ENCODE results near the gene MRPL45.

The MRPL45 gene

GRCh38 chr17:38315497-38315896, 18.5 kb downstream of the MRPL45 start:
- no peaks in the 10 kb centered on the region for H3K4me1 Mint-ChIP-seq
- H3K27ac Mint-ChIP-seq = no peak overlapping the region
- CTCF ChIA-PET = interaction anchor here (0.7 to 2.5 kb wide), 2 partner anchors 18 to 55 kb away, joined by 3 to 9 read pairs; no protein-coding TSS in a partner anchor
- no peaks in the 10 kb centered on the region for H3K9me3 Mint-ChIP-seq
- no peak overlapping the region for H3K4me3 Mint-ChIP-seq
- no peak for DNase-seq
- H3K27me3 Mint-ChIP-seq = no peaks in the 10 kb centered on the region
- peaks cover 14% of the 10 kb centered on the region for H3K36me3 Mint-ChIP-seq

DNA sequence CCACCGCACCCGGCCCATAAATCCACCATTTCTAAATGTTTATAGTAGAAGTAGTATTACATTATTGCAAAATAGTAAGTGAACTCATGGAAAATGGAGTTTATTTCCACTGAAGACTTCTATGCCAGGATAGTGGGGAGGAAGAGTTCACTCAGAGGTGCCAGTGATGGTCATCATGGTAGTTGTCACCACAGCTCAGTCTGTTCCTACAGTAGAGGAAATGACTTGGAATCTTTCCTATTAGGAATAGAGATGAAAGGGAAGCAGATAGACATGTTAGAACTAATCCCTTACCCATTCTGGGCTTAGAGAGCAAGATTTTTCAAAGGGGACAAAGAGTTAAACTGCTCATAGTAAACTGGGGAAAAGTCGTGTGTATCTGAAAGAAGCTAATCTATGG, 20.1 kb downstream of the MRPL45 start:
- CTCF ChIA-PET = interaction anchor here (1.2 to 2.5 kb wide), 3 partner anchors 12 to 33 kb away, joined by 3 to 9 read pairs (median 7); no protein-coding TSS in a partner anchor
- no peaks in the 10 kb centered on the region for H3K27me3 Mint-ChIP-seq
- no peak for DNase-seq
- H3K4me1 Mint-ChIP-seq = no peaks in the 10 kb centered on the region
- no peaks in the 10 kb centered on the region for H3K9me3 Mint-ChIP-seq
- peak overlapping the region; percentile 29 for H3K27ac Mint-ChIP-seq
- no peak overlapping the region for H3K4me3 Mint-ChIP-seq
- H3K36me3 Mint-ChIP-seq = peaks cover 20% of the 10 kb centered on the region

- Mint-ChIP-seq H3K27me3 (no peaks in the 10 kb centered on the region), H3K36me3 (peaks cover 29% of the 10 kb centered on the region), H3K9me3 (no peaks in the 10 kb centered on the region), H3K4me3 (no peak overlapping the region), H3K4me1 (no peaks in the 10 kb centered on the region), H3K27ac (no peak overlapping the region)
- CTCF ChIA-PET = interaction anchor here (1.0 to 3.3 kb wide), 2 partner anchors 12 to 15 kb away, joined by 3 to 31 read pairs; no protein-coding TSS in a partner anchor
- DNase-seq = no peak
Measured at GRCh38 chr17:38320482-38320881, 23.5 kb downstream of the MRPL45 start.

- peaks cover 22% of the 10 kb centered on the region for H3K36me3 Mint-ChIP-seq
- H3K27ac Mint-ChIP-seq = no peak overlapping the region
- H3K4me3 Mint-ChIP-seq = no peak overlapping the region
- H3K4me1 Mint-ChIP-seq = peaks cover 6% of the 10 kb centered on the region
- no peaks in the 10 kb centered on the region for H3K27me3 Mint-ChIP-seq
- peak; percentile 81 for DNase-seq
- H3K9me3 Mint-ChIP-seq = no peaks in the 10 kb centered on the region
- CTCF ChIA-PET = interaction anchor here (1.1 to 3.4 kb wide), 5 partner anchors 10 to 33 kb away, joined by 3 to 31 read pairs (median 3); no protein-coding TSS in a partner anchor
Measured at GRCh38 chr17:38322156-38322779, 25.3 kb downstream of the MRPL45 start.

- no peak overlapping the region for H3K27ac Mint-ChIP-seq
- H3K4me1 Mint-ChIP-seq = peaks cover 7% of the 10 kb centered on the region
- H3K27me3 Mint-ChIP-seq = no peaks in the 10 kb centered on the region
- peaks cover 22% of the 10 kb centered on the region for H3K36me3 Mint-ChIP-seq
- no peak overlapping the region for H3K4me3 Mint-ChIP-seq
- DNase-seq = no peak
- CTCF ChIA-PET = interaction anchor here (1.1 to 3.4 kb wide), 5 partner anchors 9 to 32 kb away, joined by 3 to 31 read pairs (median 3); no protein-coding TSS in a partner anchor
- H3K9me3 Mint-ChIP-seq = no peaks in the 10 kb centered on the region
Measured at GRCh38 chr17:38322897-38323296, 25.9 kb downstream of the MRPL45 start.

- no peak overlapping the region for H3K27ac Mint-ChIP-seq
Measured at GRCh38 chr17:38324141-38324697, 27.3 kb downstream of the MRPL45 start.

GRCh38 chr17:38324772-38325171, 27.8 kb downstream of the MRPL45 start:
- CTCF ChIA-PET = interaction anchor here (0.6 to 3.4 kb wide), 4 partner anchors 8 to 488 kb away, joined by 3 to 14 read pairs (median 4); no protein-coding TSS in a partner anchor
- H3K4me1 Mint-ChIP-seq = peaks cover 7% of the 10 kb centered on the region
- no peak overlapping the region for H3K4me3 Mint-ChIP-seq
- H3K9me3 Mint-ChIP-seq = no peaks in the 10 kb centered on the region
- peaks cover 18% of the 10 kb centered on the region for H3K36me3 Mint-ChIP-seq
- no peak for DNase-seq
- H3K27ac Mint-ChIP-seq = no peak overlapping the region
- H3K27me3 Mint-ChIP-seq = peaks cover 14% of the 10 kb centered on the region

More at GRCh38 chr17:38324141-38324697, 27.3 kb downstream of the MRPL45 start:
- no peaks in the 10 kb centered on the region for H3K9me3 Mint-ChIP-seq
- no peak overlapping the region for H3K4me3 Mint-ChIP-seq
- H3K27me3 Mint-ChIP-seq = peaks cover 10% of the 10 kb centered on the region
- H3K36me3 Mint-ChIP-seq = peaks cover 18% of the 10 kb centered on the region
- peaks cover 7% of the 10 kb centered on the region for H3K4me1 Mint-ChIP-seq
- DNase-seq = no peak
- CTCF ChIA-PET = interaction anchor here (0.6 to 3.4 kb wide), 4 partner anchors 9 to 25 kb away, joined by 3 to 14 read pairs (median 4); no protein-coding TSS in a partner anchor

DNA sequence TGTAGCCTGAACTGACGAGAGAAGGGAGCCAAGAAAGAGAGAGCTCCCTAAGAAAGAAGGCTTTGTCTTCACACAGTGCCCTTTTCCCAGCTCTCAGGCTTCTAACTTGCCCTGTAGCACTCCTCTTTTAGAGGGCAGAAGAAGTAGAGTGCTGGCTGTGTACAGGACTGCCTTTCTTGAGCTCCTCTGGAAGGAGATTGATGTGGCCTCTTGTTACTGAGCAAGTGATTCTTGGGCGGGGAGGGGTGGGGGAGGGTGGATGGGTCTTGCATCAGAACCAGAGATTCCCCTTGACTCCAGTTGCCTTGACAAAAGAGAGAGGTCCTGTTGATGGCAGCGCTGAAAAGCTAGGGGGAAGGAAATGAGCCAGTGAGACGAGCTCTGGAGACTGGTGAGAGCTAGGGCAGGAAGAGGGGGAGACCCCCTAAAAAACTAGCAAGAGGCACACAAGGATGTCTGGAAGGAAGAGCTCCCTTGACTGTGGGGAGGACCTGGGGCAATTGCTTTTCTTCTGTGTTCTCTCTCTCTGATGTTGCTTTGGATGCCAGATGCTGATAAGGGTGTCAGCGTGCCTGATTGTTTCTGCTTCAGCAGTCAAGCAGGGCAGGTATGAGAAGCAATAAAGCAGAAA, 28.4 kb downstream of the MRPL45 start:
- H3K4me3 Mint-ChIP-seq = no peak overlapping the region
- H3K36me3 Mint-ChIP-seq = peaks cover 18% of the 10 kb centered on the region
- peaks cover 16% of the 10 kb centered on the region for H3K27me3 Mint-ChIP-seq
- no peaks in the 10 kb centered on the region for H3K9me3 Mint-ChIP-seq
- DNase-seq = no peak
- peaks cover 7% of the 10 kb centered on the region for H3K4me1 Mint-ChIP-seq
- CTCF ChIA-PET = interaction anchor here (0.6 to 1.9 kb wide), 5 partner anchors 8 to 533 kb away, joined by 3 to 8 read pairs (median 3); no protein-coding TSS in a partner anchor
- H3K27ac Mint-ChIP-seq = no peak overlapping the region

DNA sequence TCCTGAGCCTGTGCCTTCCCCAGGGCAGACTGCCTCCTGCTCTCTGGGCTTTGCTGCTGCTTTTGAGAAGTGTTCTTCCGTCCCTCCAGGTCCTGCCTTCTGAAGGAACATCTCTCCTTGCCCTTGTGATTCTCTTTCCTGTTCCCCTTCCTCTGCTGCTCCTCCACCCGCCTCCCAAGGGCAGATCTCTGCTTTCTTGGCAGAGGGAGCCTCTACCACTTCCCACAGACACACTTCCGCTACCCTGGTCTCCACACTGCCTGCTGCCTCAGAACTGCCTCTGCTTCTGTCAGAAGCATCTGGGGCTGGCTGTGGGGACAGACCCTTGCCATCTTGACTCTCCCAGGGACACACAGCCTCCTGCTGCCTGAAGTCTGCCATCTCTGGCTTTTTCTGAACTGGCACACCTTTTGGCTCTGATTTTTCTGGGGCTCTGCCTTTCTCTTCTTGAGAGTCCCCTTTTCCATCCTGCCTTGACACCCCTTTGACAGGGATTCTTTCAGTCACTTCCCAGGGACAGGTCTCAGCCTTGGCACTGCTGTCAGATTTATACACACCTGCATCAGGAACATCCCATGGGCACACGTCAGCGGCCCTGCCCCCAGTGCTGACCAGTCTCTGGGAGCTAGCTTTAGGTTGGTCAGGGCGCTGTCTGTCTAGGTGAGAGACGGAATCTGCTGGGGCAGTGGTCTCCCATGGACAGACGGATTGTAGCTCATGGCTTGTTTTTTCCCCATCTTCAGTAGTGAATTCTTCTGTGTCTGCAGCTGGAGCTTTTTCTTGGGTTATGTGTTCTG, 30.2 kb downstream of the MRPL45 start:
- Mint-ChIP-seq H3K4me1 (peaks cover 7% of the 10 kb centered on the region), H3K9me3 (no peaks in the 10 kb centered on the region), H3K36me3 (peaks cover 11% of the 10 kb centered on the region), H3K4me3 (no peak overlapping the region), H3K27me3 (peaks cover 18% of the 10 kb centered on the region), H3K27ac (peak overlapping the region; percentile 15)
- CTCF ChIA-PET = interaction anchor here (0.5 to 9.3 kb wide), 4 partner anchors 22 to 85 kb away, joined by 3 to 49 read pairs (median 6); no protein-coding TSS in a partner anchor
- no peak for DNase-seq

DNA sequence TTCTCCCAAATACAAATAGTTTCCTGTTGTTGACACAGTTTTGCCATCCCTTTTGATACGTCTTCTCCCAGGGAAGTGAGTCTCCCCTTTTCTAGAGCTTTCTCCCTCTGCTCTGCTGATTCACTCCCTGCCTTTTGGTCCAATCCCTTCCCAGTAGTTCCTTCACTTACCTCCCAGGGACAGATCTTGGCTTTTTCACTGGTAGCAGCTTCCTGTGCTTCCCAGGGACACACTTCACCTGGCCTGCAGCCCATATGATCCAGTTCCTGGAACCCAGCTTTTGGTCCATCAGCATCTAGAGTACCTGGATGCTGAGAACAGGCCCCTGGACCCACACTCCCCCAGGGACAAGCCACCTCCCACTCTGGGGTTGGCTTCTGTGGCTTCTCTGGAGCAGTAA, 31.0 kb downstream of the MRPL45 start:
- DNase-seq = no peak
- peaks cover 7% of the 10 kb centered on the region for H3K4me1 Mint-ChIP-seq
- H3K36me3 Mint-ChIP-seq = peaks cover 7% of the 10 kb centered on the region
- H3K9me3 Mint-ChIP-seq = no peaks in the 10 kb centered on the region
- no peak overlapping the region for H3K4me3 Mint-ChIP-seq
- H3K27ac Mint-ChIP-seq = no peak overlapping the region
- CTCF ChIA-PET = interaction anchor here (1.6 to 9.3 kb wide), 3 partner anchors 11 to 85 kb away, joined by 3 to 49 read pairs (median 7); no protein-coding TSS in a partner anchor
- peaks cover 18% of the 10 kb centered on the region for H3K27me3 Mint-ChIP-seq

DNA sequence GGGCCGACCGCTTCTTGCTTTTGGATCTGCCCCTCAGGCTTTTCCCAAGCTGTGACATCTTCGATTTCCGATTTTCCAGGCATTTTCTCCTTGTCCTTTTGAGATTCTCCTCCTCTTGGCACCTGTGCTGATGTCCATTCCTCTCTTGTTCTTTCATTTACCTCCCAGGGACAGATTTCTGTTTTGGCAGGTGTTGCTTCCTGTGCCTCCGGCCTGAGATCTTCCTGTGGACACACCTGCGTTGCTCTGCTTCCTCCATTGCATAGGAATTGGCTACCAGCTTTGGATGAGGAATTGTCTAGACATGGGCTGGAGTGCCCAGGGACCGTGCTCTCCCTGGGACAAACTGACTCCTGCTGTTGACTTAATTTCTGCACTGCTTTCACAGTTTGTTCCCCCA, 31.7 kb downstream of the MRPL45 start:
- CTCF ChIA-PET = interaction anchor here (1.6 to 9.3 kb wide), 3 partner anchors 12 to 84 kb away, joined by 3 to 49 read pairs (median 7); no protein-coding TSS in a partner anchor
- H3K9me3 Mint-ChIP-seq = no peaks in the 10 kb centered on the region

GRCh38 chr17:38329284-38329683, 32.3 kb downstream of the MRPL45 start:
- H3K27me3 Mint-ChIP-seq = peaks cover 25% of the 10 kb centered on the region
- H3K4me1 Mint-ChIP-seq = peaks cover 7% of the 10 kb centered on the region
- H3K27ac Mint-ChIP-seq = no peak overlapping the region
- H3K4me3 Mint-ChIP-seq = no peak overlapping the region
- no peaks in the 10 kb centered on the region for H3K9me3 Mint-ChIP-seq
- no peak for DNase-seq
- CTCF ChIA-PET = interaction anchor here (1.6 to 9.3 kb wide), 2 partner anchors 13 to 20 kb away, joined by 7 to 49 read pairs; no protein-coding TSS in a partner anchor
- no peaks in the 10 kb centered on the region for H3K36me3 Mint-ChIP-seq

More for the DNA sequence above, 31.7 kb downstream of the MRPL45 start:
- peaks cover 7% of the 10 kb centered on the region for H3K4me1 Mint-ChIP-seq
- no peak overlapping the region for H3K27ac Mint-ChIP-seq
- DNase-seq = no peak
- peaks cover 3% of the 10 kb centered on the region for H3K36me3 Mint-ChIP-seq
- H3K4me3 Mint-ChIP-seq = no peak overlapping the region
- H3K27me3 Mint-ChIP-seq = peaks cover 22% of the 10 kb centered on the region
